Erythroblast (primary cell): ENCODE results near the gene SNX10.

ENCODE experiments used
- GATA1 ChIP-seq: IDR thresholded peaks from 2 replicates; pipeline ENCODE4 v1.6.1; 2011; ENCODE audit warnings: low read depth, mild to moderate bottlenecking, control low read depth, low read length, moderate library complexity
- POLR2A ChIP-seq: IDR thresholded peaks from 2 replicates; pipeline ENCODE4 v1.6.1; 2011; ENCODE audit warnings: mild to moderate bottlenecking, low read length

DNA sequence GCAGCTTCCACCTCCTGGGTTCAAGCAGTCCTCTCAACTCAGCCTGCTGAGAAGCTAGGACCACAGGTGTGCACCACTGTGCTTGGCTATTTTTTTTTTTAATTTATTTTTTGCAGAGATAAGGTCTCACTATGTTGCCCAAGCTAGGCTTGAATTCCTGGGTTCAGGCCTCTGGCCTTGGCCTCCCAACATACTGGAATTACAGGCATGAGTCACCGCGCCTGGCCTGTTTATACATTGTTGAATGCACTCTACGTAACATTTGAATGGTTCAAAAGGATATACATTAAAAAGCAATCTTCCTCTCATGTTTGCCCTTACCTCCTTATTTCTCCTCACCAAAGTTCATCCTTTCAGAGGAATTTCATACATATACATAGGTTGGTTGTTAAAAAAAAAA is 7.2 kb upstream of the SNX10 start:
- TF ChIP-seq POLR2A (no peak), GATA1 (no peak)
